Ovary (tissue), 3 donors: ENCODE measurements around the gene PAFAH1B2.

Experiments
- CTCF ChIP-seq, 3 donors: fragments of 450-650 bp in 2 of 3; fragments of 200-600 bp in 1 of 3; IDR thresholded peaks; one replicate each; pipeline versions ENCODE4 v1.5.1 to v1.8.0; 2016 to 2022; ENCODE audit warnings: antibody characterized with exemption in 3 of 3, mild to moderate bottlenecking in 1 of 3
- POLR2A ChIP-seq: fragments of 450-650 bp; IDR thresholded peaks from one replicate; pipeline ENCODE4 v1.6.1; 2017; ENCODE audit warnings: antibody characterized with exemption, mild to moderate bottlenecking, moderate library complexity
- donor health status: DM: no; HTN: no; CAD: no.

DNA sequence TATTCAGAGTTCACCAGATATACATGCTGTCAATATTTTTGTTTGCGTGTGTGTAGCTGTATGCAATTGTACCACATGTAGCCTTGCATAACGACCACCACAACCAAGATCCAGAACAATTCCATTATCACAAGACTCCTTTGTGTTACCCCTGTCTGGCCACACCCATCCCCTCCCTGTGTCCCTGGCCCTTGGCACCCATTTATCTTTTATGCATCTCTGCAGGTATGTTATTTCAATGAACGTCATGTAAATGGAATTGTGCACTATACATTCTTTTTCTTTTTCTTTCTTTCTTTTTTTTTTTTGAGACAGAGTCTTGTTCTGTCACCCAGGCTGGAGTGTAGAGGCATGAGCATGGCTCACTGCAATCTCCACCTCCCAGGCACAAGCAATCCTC is 9.7 kb upstream of the PAFAH1B2 start:
- TF ChIP-seq POLR2A: no peak
- no peak for TF ChIP-seq CTCF (IDR thresholded peaks at IDR 0.05)
